MM.1S (cell line): ENCODE data around the gene PRKCZ.

Experiments
- DNase-seq: peaks from one replicate; pipeline ENCODE4 v3.0.0-alpha.2; 2015
- H2AFZ ChIP-seq: fragments of 300-600 bp; sonication (generic); 2 replicates; pipeline ENCODE4 v1.6.0; 2016; ENCODE audit warnings: antibody characterized with exemption, low read length
- H3F3A ChIP-seq: fragments of 300-600 bp; sonication (generic); 2 replicates; pipeline ENCODE4 v1.6.1; 2016; ENCODE audit warnings: mild to moderate bottlenecking, antibody characterized with exemption, low read length, moderate library complexity, mixed read lengths; ENCODE audit not compliant: insufficient read depth
- H3K27ac ChIP-seq: fragments of 300-600 bp; sonication (generic); 2 replicates; pipeline ENCODE4 v1.5.1; 2016; ENCODE audit warnings: mild to moderate bottlenecking, low read length
- H3K27me3 ChIP-seq: fragments of 300-600 bp; sonication (generic); replicated peaks from 2 replicates; pipeline ENCODE4 v1.6.0; 2016; ENCODE audit warnings: low read length; ENCODE audit not compliant: insufficient read depth
- H3K36me3 ChIP-seq: fragments of 300-600 bp; sonication (generic); replicated peaks from 2 replicates; pipeline ENCODE4 v1.6.1; 2016; ENCODE audit warnings: mild to moderate bottlenecking, low read length, mixed read lengths; ENCODE audit not compliant: insufficient read depth
- H3K4me1 ChIP-seq: fragments of 300-600 bp; sonication (generic); 2 replicates; pipeline ENCODE4 v1.6.1; 2016; ENCODE audit warnings: low read length, mixed read lengths
- H3K4me2 ChIP-seq: fragments of 300-600 bp; sonication (generic); 2 replicates; pipeline ENCODE4 v1.6.0; 2016; ENCODE audit warnings: low read depth, low read length
- H3K4me3 ChIP-seq: fragments of 300-600 bp; sonication (generic); 2 replicates; pipeline ENCODE4 v1.5.1; 2016; ENCODE audit warnings: low read length, mixed read lengths
- H3K79me2 ChIP-seq: fragments of 300-600 bp; sonication (generic); 2 replicates; pipeline ENCODE4 v1.6.1; 2016; ENCODE audit warnings: mixed run types, low read length, mixed read lengths
- H3K9ac ChIP-seq: fragments of 300-600 bp; sonication (generic); 2 replicates; pipeline ENCODE4 v1.6.1; 2016; ENCODE audit warnings: low read length, mixed read lengths
- H3K9me2 ChIP-seq: fragments of 300-600 bp; sonication (generic); replicated peaks from 2 replicates; pipeline ENCODE4 v1.6.1; 2016; ENCODE audit warnings: mild to moderate bottlenecking, low read length, mixed read lengths; ENCODE audit not compliant: insufficient read depth
- H3K9me3 ChIP-seq: fragments of 300-600 bp; sonication (generic); replicated peaks from 2 replicates; pipeline ENCODE4 v1.6.1; 2016; ENCODE audit warnings: mild to moderate bottlenecking, low read length, mixed read lengths; ENCODE audit not compliant: insufficient read depth
- H4K20me1 ChIP-seq: fragments of 300-600 bp; sonication (generic); 2 replicates; pipeline ENCODE4 v1.6.1; 2016; ENCODE audit warnings: mild to moderate bottlenecking, low read length, moderate library complexity, mixed read lengths; ENCODE audit not compliant: insufficient read depth
- EZH2 ChIP-seq: fragments of 300-600 bp; sonication (generic); optimal IDR thresholded peaks from 2 replicates; pipeline ENCODE3; 2017; ENCODE audit warnings: low read depth, mild to moderate bottlenecking, antibody characterized with exemption, low read length, mixed read lengths
- EZH2phosphoT487 ChIP-seq: fragments of 300-600 bp; sonication (generic); IDR thresholded peaks from 2 replicates; pipeline ENCODE4 v1.6.1; 2018; ENCODE audit warnings: antibody characterized with exemption, low read length
- TF ChIP-seq, protein P1 (sequence below): fragments of 300-600 bp; sonication (generic); IDR thresholded peaks from 2 replicates; pipeline ENCODE4 v1.5.1; 2016; ENCODE audit warnings: antibody characterized with exemption, low read length, mixed read lengths

The PRKCZ gene

DNA sequence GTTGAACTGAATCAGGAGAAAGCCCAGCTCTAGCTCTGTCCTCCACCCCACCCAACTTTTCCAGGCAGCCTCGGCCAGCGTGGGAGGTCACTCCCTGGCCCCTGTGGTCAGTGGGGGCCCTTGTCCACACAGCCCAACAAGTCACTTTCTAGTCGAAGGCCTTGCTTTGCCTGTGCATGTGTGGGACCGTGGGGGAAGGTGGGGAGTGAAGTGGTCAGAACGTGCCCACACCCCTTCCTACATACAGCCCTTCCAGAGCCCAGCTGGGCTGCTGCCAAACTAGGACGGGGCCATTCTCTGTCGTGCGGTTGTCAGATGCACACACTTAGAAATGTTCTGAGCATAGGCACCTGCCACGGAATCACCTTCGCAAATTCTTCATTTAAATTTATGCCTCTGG is 126.4 kb downstream of the PRKCZ start:
- DNase-seq, result no peak
- H3K27me3 ChIP-seq, result peaks cover 87% of the 10 kb centered on the region
- H3K27ac ChIP-seq, result no peak overlapping the region
- no peak overlapping the region for H3K4me3 ChIP-seq
- H3K79me2 ChIP-seq, result no peaks in the 10 kb centered on the region
- H3K9me3 ChIP-seq, result no peaks in the 10 kb centered on the region
- TF ChIP-seq, protein P1, sequence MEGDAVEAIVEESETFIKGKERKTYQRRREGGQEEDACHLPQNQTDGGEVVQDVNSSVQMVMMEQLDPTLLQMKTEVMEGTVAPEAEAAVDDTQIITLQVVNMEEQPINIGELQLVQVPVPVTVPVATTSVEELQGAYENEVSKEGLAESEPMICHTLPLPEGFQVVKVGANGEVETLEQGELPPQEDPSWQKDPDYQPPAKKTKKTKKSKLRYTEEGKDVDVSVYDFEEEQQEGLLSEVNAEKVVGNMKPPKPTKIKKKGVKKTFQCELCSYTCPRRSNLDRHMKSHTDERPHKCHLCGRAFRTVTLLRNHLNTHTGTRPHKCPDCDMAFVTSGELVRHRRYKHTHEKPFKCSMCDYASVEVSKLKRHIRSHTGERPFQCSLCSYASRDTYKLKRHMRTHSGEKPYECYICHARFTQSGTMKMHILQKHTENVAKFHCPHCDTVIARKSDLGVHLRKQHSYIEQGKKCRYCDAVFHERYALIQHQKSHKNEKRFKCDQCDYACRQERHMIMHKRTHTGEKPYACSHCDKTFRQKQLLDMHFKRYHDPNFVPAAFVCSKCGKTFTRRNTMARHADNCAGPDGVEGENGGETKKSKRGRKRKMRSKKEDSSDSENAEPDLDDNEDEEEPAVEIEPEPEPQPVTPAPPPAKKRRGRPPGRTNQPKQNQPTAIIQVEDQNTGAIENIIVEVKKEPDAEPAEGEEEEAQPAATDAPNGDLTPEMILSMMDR, result no peak
- no peak for TF ChIP-seq EZH2
- no peak overlapping the region for H2AFZ ChIP-seq
- H3K4me2 ChIP-seq, result no peak overlapping the region
- no peaks in the 10 kb centered on the region for H3K36me3 ChIP-seq
- no peak overlapping the region for H3K9ac ChIP-seq
- no peaks in the 10 kb centered on the region for H3K9me2 ChIP-seq
- no peaks in the 10 kb centered on the region for H3K4me1 ChIP-seq
- H4K20me1 ChIP-seq, result no peaks in the 10 kb centered on the region
- no peaks in the 10 kb centered on the region for H3F3A ChIP-seq

DNA sequence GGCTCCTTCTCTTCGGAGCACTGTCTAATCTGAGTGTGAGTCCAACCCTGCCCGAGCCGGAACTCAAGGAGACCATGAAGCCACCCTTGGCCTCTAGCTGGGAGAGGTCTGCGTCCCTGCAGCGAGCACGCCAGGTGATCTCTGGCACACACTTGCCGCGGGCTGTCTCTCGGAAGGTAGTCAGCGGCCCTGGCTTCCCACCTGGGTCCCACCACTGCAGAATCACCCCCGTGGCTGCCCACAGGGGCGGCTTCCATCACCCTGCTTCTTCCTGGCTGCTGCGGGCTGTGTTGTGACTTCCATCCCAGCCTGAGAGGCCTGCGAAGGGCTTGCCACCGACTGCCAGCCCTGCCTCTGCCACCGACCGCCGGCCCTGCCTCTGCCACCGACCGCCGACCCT is 127.3 kb downstream of the PRKCZ start:
- DNase-seq, result no peak
- Histone ChIP-seq H3K79me2 (no peaks in the 10 kb centered on the region), H3K27ac (no peak overlapping the region), H3K4me3 (no peak overlapping the region), H3K9ac (no peak overlapping the region), H3F3A (no peaks in the 10 kb centered on the region), H3K36me3 (no peaks in the 10 kb centered on the region), H3K9me2 (no peaks in the 10 kb centered on the region), H3K4me2 (no peak overlapping the region), H3K9me3 (no peaks in the 10 kb centered on the region), H3K4me1 (no peaks in the 10 kb centered on the region), H4K20me1 (no peaks in the 10 kb centered on the region), H3K27me3 (peaks cover 86% of the 10 kb centered on the region), H2AFZ (no peak overlapping the region)
- TF ChIP-seq, protein P1, result no peak
- TF ChIP-seq EZH2phosphoT487 (no peak), EZH2 (no peak)

DNA sequence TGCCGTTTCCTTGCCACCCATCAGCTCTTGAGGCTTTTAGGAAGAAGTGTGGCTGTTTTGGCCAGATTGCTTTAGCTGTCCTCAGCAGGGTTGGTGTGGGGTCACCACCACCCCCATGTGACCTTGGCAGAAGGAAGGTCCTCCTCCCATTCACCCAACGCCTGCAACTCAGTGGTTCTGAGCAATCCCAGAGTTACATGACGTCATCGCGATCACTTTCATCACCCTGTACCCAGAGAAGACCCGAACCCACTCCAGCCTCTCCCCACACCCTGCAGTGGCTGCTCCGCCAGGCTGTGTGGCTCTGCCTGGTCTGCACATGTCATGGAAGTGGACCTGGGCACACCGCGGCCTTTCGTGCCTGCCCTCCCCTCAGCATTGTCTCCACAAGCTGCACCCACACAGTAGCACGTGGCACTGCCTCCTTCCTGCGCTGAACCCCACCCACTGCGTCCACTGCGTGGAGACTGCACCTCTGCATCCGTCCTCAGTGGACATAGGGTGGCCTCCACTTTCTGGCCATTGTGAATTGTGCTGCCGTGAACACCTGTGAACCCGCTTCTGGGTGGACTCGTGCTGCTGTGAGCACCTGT is 127.8 kb downstream of the PRKCZ start:
- DNase-seq, result no peak
- no peaks in the 10 kb centered on the region for H3K36me3 ChIP-seq
- TF ChIP-seq, protein P1, result no peak
- no peak for TF ChIP-seq EZH2
- H3K4me2 ChIP-seq, result no peak overlapping the region
- H3K4me1 ChIP-seq, result no peaks in the 10 kb centered on the region
- H3K27me3 ChIP-seq, result peaks cover 84% of the 10 kb centered on the region
- H3F3A ChIP-seq, result no peaks in the 10 kb centered on the region
- H2AFZ ChIP-seq, result no peak overlapping the region
- H3K4me3 ChIP-seq, result no peak overlapping the region
- H3K9me3 ChIP-seq, result no peaks in the 10 kb centered on the region
- H3K27ac ChIP-seq, result no peak overlapping the region
- no peak overlapping the region for H3K9ac ChIP-seq
- no peaks in the 10 kb centered on the region for H4K20me1 ChIP-seq
- no peaks in the 10 kb centered on the region for H3K79me2 ChIP-seq
- no peaks in the 10 kb centered on the region for H3K9me2 ChIP-seq
